Measurements from ENCODE around the gene ENHO. TPM values are rescaled to one million over a fixed set of nuclear protein-coding genes. Genes with fewer than 3 reads are reported as not detected.

Gene ENHO
- total and polyA plus RNA-seq, 12 donors = 0.32 to 1.2 (median 0.46) TPM; not detected in 4

DNA sequence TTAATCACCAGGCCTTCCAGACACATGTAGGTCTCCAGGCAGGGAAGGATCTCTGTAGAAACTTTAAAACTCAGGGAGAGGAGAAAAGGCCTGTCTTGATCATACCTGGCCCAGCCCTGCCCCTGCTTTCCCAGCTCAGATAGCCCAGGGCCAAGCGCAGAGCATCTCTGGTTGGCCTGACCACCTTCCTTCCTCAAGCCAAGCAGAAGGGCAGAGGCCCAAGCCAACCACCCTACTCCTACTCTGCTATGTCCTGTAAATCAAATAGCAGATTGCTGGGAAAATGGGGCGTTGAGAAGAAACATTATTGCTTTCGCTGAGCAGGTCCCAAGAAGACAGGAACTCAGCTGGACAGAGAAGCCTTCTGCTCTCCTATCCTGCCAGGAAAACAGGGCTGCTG lies 14.3 kb downstream of the ENHO start:
- Histone ChIP-seq H3K36me3 (no peaks in the 10 kb centered on the region), H3K4me3 (no peak overlapping the region), H3K4me1 (no peaks in the 10 kb centered on the region), H3K27ac (no peak overlapping the region), H3K9me3 (no peaks in the 10 kb centered on the region), H3K27me3 (no peaks in the 10 kb centered on the region)
- intact Hi-C loops (cut with DNase I) = loop anchor here in 4 of 10 donors (10.0 kb wide), 2 partner anchors 104 to 174 kb away; no protein-coding TSS in a partner anchor
- DNase-seq = no peak
- no peak for ATAC-seq
- TF ChIP-seq, protein P1, sequence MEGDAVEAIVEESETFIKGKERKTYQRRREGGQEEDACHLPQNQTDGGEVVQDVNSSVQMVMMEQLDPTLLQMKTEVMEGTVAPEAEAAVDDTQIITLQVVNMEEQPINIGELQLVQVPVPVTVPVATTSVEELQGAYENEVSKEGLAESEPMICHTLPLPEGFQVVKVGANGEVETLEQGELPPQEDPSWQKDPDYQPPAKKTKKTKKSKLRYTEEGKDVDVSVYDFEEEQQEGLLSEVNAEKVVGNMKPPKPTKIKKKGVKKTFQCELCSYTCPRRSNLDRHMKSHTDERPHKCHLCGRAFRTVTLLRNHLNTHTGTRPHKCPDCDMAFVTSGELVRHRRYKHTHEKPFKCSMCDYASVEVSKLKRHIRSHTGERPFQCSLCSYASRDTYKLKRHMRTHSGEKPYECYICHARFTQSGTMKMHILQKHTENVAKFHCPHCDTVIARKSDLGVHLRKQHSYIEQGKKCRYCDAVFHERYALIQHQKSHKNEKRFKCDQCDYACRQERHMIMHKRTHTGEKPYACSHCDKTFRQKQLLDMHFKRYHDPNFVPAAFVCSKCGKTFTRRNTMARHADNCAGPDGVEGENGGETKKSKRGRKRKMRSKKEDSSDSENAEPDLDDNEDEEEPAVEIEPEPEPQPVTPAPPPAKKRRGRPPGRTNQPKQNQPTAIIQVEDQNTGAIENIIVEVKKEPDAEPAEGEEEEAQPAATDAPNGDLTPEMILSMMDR (IDR thresholded peaks at IDR 0.05) = no peak
- WGBS, 2 donors = 88 to 90% methylated on average over 3 of the region's 3 CpGs

DNA sequence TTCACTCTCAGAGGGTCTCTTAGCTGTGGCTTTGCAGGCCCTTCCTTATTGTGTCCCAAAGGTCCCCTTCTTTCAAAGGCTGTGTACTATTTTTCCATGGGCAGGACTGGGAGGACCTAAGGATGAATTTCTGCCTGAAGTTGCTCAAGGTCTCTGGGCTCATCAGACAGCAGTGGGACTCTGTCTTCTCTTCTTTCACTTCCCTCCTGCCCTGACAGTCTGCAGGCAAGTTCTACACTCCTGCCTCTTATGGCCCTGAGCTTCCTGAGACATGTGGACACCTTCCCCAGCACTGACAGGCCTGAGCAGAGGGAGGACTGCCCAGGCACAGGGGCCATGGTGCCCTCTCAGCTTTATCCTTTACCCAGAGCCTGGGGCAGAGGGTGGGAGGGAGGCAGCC lies 14.8 kb downstream of the ENHO start:
- intact Hi-C loops (cut with DNase I) = loop anchor here in 4 of 10 donors (10.0 kb wide), 2 partner anchors 103 to 173 kb away; no protein-coding TSS in a partner anchor
- Histone ChIP-seq H3K9me3 (no peaks in the 10 kb centered on the region), H3K36me3 (no peaks in the 10 kb centered on the region), H3K4me1 (peaks cover 0 to 2% (median 0%) of the 10 kb centered on the region in 9 donors), H3K4me3 (no peak overlapping the region), H3K27me3 (no peaks in the 10 kb centered on the region), H3K27ac (no peak overlapping the region)
- ATAC-seq (no peak), DNase-seq (no peak)
- TF ChIP-seq, protein P1 (IDR thresholded peaks at IDR 0.05) = no peak

- intact Hi-C loops (cut with DNase I) = loop anchor here in 4 of 10 donors (10.0 kb wide), 2 partner anchors 103 to 173 kb away; no protein-coding TSS in a partner anchor
- Histone ChIP-seq H3K9me3 (no peaks in the 10 kb centered on the region), H3K4me1 (peaks cover 0 to 6% (median 3%) of the 10 kb centered on the region in 9 donors), H3K27me3 (no peaks in the 10 kb centered on the region), H3K4me3 (no peak overlapping the region), H3K36me3 (no peaks in the 10 kb centered on the region), H3K27ac (no peak overlapping the region)
- ATAC-seq = no peak
- WGBS, 2 donors = 82 to 87% methylated on average over 5 of the region's 5 CpGs
- DNase-seq = no peak
- TF ChIP-seq, protein P1 (IDR thresholded peaks at IDR 0.05) = no peak
These were observed 15.2 kb downstream of the ENHO start for GRCh38 chr9:34507556-34507955.

- H3K4me3 ChIP-seq = no peak overlapping the region
- H3K27ac ChIP-seq = no peak overlapping the region
- peaks cover 0 to 15% (median 12%) of the 10 kb centered on the region in 9 donors for H3K4me1 ChIP-seq
- no peak for DNase-seq
- intact Hi-C loops (cut with DNase I) = loop anchor here in 4 of 10 donors (10.0 kb wide), 2 partner anchors 102 to 172 kb away; no protein-coding TSS in a partner anchor
- H3K9me3 ChIP-seq = no peaks in the 10 kb centered on the region
- no peaks in the 10 kb centered on the region for H3K36me3 ChIP-seq
- TF ChIP-seq, protein P1 (IDR thresholded peaks at IDR 0.05) = no peak
- 93% methylated on average over 7 of the region's 7 CpGs for WGBS, 2 donors
- no peaks in the 10 kb centered on the region for H3K27me3 ChIP-seq
- no peak for ATAC-seq
These were observed 16.2 kb downstream of the ENHO start for GRCh38 chr9:34506623-34507022.
